Measurements from ENCODE around the gene RICTOR. TPM values are rescaled to one million over a fixed set of nuclear protein-coding genes. Genes with fewer than 3 reads are reported as not detected.
A peak's percentile ranks its signal among the peaks of the same experiment; 100 is the strongest.

RICTOR gene
- total RNA-seq, 4 donors from 2014 or later = 11.1 to 32.6 (median 18.2) TPM

GRCh38 chr5:38953426-38954012 lies 120.7 kb downstream of the RICTOR start:
- Histone ChIP-seq H3K27ac (no peak overlapping the region), H3K27me3 (no peaks in the 10 kb centered on the region), H3K4me1 (no peaks in the 10 kb centered on the region), H3K9me3 (no peaks in the 10 kb centered on the region), H3K36me3 (peaks cover 10 to 98% (median 23%) of the 10 kb centered on the region in 3 donors), H3K4me3 (no peak overlapping the region)
- intact Hi-C loops (cut with DNase I) = no loop called here
- no peak for TF ChIP-seq CTCF (IDR thresholded peaks at IDR 0.05)
- no peak for TF ChIP-seq POLR2A (IDR thresholded peaks at IDR 0.05)
- DNase-seq = no peak
- 85 to 90% methylated on average over 4 of the region's 4 CpGs for WGBS, 2 donors

GRCh38 chr5:38948501-38948900 lies 125.7 kb downstream of the RICTOR start:
- DNase-seq = no peak
- no peak overlapping the region for H3K4me3 ChIP-seq
- no peaks in the 10 kb centered on the region for H3K27me3 ChIP-seq
- intact Hi-C loops (cut with DNase I) = no loop called here
- TF ChIP-seq POLR2A (IDR thresholded peaks at IDR 0.05) (no peak), CTCF (IDR thresholded peaks at IDR 0.05) (no peak)
- H3K4me1 ChIP-seq = no peaks in the 10 kb centered on the region
- peaks cover 15 to 100% (median 17%) of the 10 kb centered on the region in 3 donors for H3K36me3 ChIP-seq
- H3K9me3 ChIP-seq = no peaks in the 10 kb centered on the region
- no peak overlapping the region for H3K27ac ChIP-seq

GRCh38 chr5:38944282-38944681 lies 129.9 kb downstream of the RICTOR start:
- H3K4me1 ChIP-seq = no peaks in the 10 kb centered on the region
- no peaks in the 10 kb centered on the region for H3K27me3 ChIP-seq
- H3K9me3 ChIP-seq = no peaks in the 10 kb centered on the region
- H3K27ac ChIP-seq = no peak overlapping the region
- no peak overlapping the region for H3K4me3 ChIP-seq
- no peak for TF ChIP-seq POLR2A (IDR thresholded peaks at IDR 0.05)
- TF ChIP-seq CTCF (IDR thresholded peaks at IDR 0.05) = no peak
- DNase-seq = no peak
- intact Hi-C loops (cut with DNase I) = no loop called here
- 88 to 89% methylated on average over 4 of the region's 4 CpGs for whole genome bisulfite sequencing, 2 donors
- H3K36me3 ChIP-seq = peaks cover 0 to 92% (median 8%) of the 10 kb centered on the region in 3 donors

- intact Hi-C loops (cut with DNase I) = no loop called here
- Histone ChIP-seq H3K9me3 (no peaks in the 10 kb centered on the region), H3K27me3 (no peaks in the 10 kb centered on the region), H3K27ac (no peak overlapping the region), H3K4me1 (no peaks in the 10 kb centered on the region), H3K36me3 (peaks cover 0 to 88% (median 2%) of the 10 kb centered on the region in 3 donors), H3K4me3 (no peak overlapping the region)
- WGBS, 2 donors = 90 to 93% methylated on average over 2 of the region's 2 CpGs
- no peak for DNase-seq
- TF ChIP-seq POLR2A (IDR thresholded peaks at IDR 0.05) = no peak
- no peak for TF ChIP-seq CTCF (IDR thresholded peaks at IDR 0.05)
These were observed 132.3 kb downstream of the RICTOR start for GRCh38 chr5:38941912-38942311.

- no peak overlapping the region for H3K4me3 ChIP-seq
- peaks cover 0 to 88% (median 4%) of the 10 kb centered on the region in 3 donors for H3K36me3 ChIP-seq
- no peak for TF ChIP-seq CTCF (IDR thresholded peaks at IDR 0.05)
- no peak for TF ChIP-seq POLR2A (IDR thresholded peaks at IDR 0.05)
- DNase-seq = no peak
- 38 to 54% methylated on average over 2 of the region's 2 CpGs for WGBS, 2 donors
- no peaks in the 10 kb centered on the region for H3K4me1 ChIP-seq
- peak overlapping the region in 1 of 4 donors; percentile 44 for H3K27ac ChIP-seq
- intact Hi-C loops (cut with DNase I) = no loop called here
- H3K9me3 ChIP-seq = no peaks in the 10 kb centered on the region
- no peaks in the 10 kb centered on the region for H3K27me3 ChIP-seq
These were observed 133.9 kb downstream of the RICTOR start for GRCh38 chr5:38940230-38940858.

Data from esophagus squamous epithelium (tissue), 5 donors.